ENCODE results near the gene GATAD2A. TPM values are rescaled to one million over a fixed set of nuclear protein-coding genes. Genes with fewer than 3 reads are reported as not detected.

GATAD2A gene
- total and polyA plus RNA-seq, 9 of the 15 experiments (the other 6 are each of a cell fraction or from before 2014, with no cell fraction given) = 2.4 to 226 (median 44.2) TPM

DNA sequence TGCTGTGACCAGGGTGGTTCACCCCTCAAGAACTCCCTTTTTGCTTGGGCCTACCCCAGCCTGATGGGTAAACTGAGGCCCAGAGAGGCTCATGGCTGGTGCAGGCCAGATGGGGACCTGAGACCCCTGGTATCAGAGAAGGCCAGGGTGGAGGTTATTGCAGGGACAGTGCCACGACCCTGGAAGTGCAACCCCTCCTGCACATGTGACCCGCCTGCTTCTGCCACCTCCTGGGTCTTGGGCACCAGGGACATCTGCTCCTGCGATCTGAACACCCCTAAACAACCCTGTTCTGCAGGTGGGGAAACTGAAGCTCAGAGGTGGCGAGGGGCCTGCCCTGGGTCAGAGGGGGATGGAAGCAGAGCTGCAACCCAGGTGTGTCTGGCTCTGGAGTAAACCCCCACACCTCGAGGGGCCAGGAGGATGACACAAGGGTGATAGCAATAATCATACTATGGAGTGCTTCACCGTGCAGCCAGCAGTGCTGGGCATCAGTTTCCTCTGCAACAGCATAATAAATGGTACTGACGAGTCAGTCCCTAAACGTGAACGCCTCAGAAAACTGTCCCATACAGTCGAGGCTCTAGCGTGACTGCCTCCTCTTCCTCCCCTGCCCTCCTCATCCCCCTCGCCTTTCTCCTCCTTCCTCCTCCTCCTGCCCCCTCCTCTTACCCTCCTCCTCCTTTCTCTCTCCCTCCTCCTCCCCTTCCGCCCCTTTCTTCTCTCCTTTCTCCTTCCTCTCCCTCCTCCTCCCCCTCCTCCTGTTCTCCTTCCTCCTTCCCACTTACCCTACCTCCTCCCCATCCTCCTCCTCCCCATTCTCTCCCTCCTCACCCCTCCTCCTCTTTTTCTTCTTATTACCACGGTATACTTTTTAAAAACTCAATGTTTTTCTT lies 127.6 kb downstream of the GATAD2A start (continued):
- TF ChIP-seq, protein P1, sequence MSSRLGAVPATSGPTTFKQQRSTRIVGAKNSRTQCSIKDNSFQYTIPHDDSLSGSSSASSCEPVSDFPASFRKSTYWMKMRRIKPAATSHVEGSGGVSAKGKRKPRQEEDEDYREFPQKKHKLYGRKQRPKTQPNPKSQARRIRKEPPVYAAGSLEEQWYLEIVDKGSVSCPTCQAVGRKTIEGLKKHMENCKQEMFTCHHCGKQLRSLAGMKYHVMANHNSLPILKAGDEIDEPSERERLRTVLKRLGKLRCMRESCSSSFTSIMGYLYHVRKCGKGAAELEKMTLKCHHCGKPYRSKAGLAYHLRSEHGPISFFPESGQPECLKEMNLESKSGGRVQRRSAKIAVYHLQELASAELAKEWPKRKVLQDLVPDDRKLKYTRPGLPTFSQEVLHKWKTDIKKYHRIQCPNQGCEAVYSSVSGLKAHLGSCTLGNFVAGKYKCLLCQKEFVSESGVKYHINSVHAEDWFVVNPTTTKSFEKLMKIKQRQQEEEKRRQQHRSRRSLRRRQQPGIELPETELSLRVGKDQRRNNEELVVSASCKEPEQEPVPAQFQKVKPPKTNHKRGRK (tag; IDR thresholded peaks at IDR 0.05) = 0 out of 2 replicates have a peak, but pooled peaks have one; percentile 31

DNA sequence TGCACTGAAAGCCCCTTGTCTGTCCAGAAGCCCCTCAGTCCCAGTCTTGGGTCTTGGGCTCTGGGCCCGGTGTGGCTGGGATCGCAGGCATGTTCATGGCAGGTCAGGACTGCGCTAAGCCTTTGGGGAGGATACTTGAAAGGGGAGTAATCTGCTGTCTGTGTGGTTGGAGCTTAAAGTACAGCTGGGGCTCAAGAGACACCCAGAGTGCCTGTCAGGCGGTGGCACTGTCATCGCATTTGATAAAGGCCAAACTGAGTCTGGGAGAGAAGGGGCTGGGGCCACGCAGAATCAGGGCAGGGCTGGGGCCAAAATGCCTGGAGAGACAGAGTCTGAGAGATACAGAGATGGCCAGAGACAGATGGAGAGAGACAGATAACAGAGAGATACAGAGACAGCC lies 128.4 kb downstream of the GATAD2A start:
- Histone ChIP-seq H3K36me3 (ENCODE audit: control insufficient read depth, insufficient read depth, low read length) (peaks cover 11% of the 10 kb centered on the region; the same call in 2 of the 3 replicates), H3K4me2 (ENCODE audit: insufficient read depth, low read length) (no peak overlapping the region), H2AFZ (ENCODE audit: low read depth, low read length) (no peak overlapping the region), H3K27me3 (ENCODE audit: control insufficient read depth in 2 of 2, insufficient read depth in 2 of 2, low read length in 2 of 2) (no peaks in the 10 kb centered on the region), H3K9me1 (ENCODE audit: control insufficient read depth, insufficient read depth, low read length) (peaks cover 3% of the 10 kb centered on the region), H3K27ac (ENCODE audit: extremely low read depth, low read depth, low read length) (no peak overlapping the region), H3K79me2 (ENCODE audit: control insufficient read depth, insufficient read depth, low read length) (no peaks in the 10 kb centered on the region), H3K4me3 (no peak overlapping the region), H3K4me1 (replicated peaks in 1 of 2; ENCODE audit: control insufficient read depth in 2 of 2, insufficient read depth in 2 of 2, low read length in 2 of 2) (peaks cover 5 to 32% of the 10 kb centered on the region in 2 experiments), H4K20me1 (replicated peaks; ENCODE audit: control insufficient read depth, insufficient read depth, low read length) (0 out of 2 replicates have a peak, but pooled peaks cover 10% of the 10 kb centered on the region), H3K9ac (ENCODE audit: insufficient read depth in 1 of 2, low read depth in 2 of 2, low read length in 2 of 2) (no peak overlapping the region), H3K9me3 (replicated peaks; ENCODE audit: control insufficient read depth, insufficient read depth, low read depth, low read length) (no peaks in the 10 kb centered on the region)
- intact Hi-C loops (cut with micrococcal nuclease) (loop anchor here (2.0 kb wide), 2 partner anchors 109 to 425 kb away; partner anchors contain the start of gene GMIP), in situ Hi-C loops (cut with MboI) (loop anchor here (25.0 kb wide), 1 partner anchor 103 kb away; the partner anchor contains the start of genes GMIP and LPAR2)
- no peak for TF ChIP-seq CSDE1 (IDR thresholded peaks at IDR 0.05)
- TF ChIP-seq ZBTB33 (CRISPR knock-in tag; IDR thresholded peaks at IDR 0.05) = peak; percentile 44; the same call in 1 of the 2 replicates
- ATAC-seq = no peak
- CTCF ChIA-PET (ENCODE audit: low intra/inter-chr PET ratio) = interaction anchor here (0.5 to 3.2 kb wide), 2 partner anchors 110 to 367 kb away, joined by 4 to 30 read pairs; partner anchors contain the start of genes GMIP and ZNF93
- POLR2A ChIA-PET = interaction anchor here (0.5 to 0.6 kb wide), 2 partner anchors 103 to 128 kb away, joined by 3 read pairs; no protein-coding TSS in a partner anchor
- BruUV-seq (replicated peaks) = no TSS peak
- WGBS (ENCODE audit: insufficient coverage, low coverage, missing lambda C conversion rate) = 65% methylated on average over 6 of the region's 6 CpGs
- FAIRE-seq = peak; percentile 56
- DNase-seq (ENCODE audit: extremely low read depth in 1 of 4, low spot score in 3 of 4) = no peak
